ENCODE results near the gene CDIP1. TPM values are rescaled to one million over a fixed set of nuclear protein-coding genes. Genes with fewer than 3 reads are reported as not detected.
A peak's percentile ranks its signal among the peaks of the same experiment; 100 is the strongest.

The CDIP1 gene
- total RNA-seq, 1 donor from 2014 or later, result 7.4 TPM

- DNase-seq (ENCODE audit: low read depth), result no peak
- no peak overlapping the region for H3K4me3 ChIP-seq (ENCODE audit: low read depth, low read length)
- no peak for FAIRE-seq
Measured at GRCh38 chr16:4552541-4552940, 14.0 kb upstream of the CDIP1 start.

GRCh38 chr16:4550591-4550990 is 12.0 kb upstream of the CDIP1 start:
- no peak for FAIRE-seq
- no peak overlapping the region for H3K4me3 ChIP-seq (ENCODE audit: low read depth, low read length)
- no peak for DNase-seq (ENCODE audit: low read depth)
- no peaks in the 10 kb centered on the region for H3K36me3 ChIP-seq (ENCODE audit: control insufficient read depth, insufficient read depth, low read length)
- H3K27me3 ChIP-seq (ENCODE audit: control insufficient read depth, insufficient read depth, low read length), result peaks cover 2% of the 10 kb centered on the region
- TF ChIP-seq CTCF (IDR thresholded peaks at IDR 0.05; ENCODE audit: insufficient read depth, low read length, severe bottlenecking), result no peak

More at GRCh38 chr16:4552541-4552940, 14.0 kb upstream of the CDIP1 start:
- no peak for TF ChIP-seq CTCF (IDR thresholded peaks at IDR 0.05; ENCODE audit: insufficient read depth, low read length, severe bottlenecking)
- Histone ChIP-seq H3K27me3 (ENCODE audit: control insufficient read depth, insufficient read depth, low read length) (peaks cover 5% of the 10 kb centered on the region), H3K36me3 (ENCODE audit: control insufficient read depth, insufficient read depth, low read length) (no peaks in the 10 kb centered on the region)

- Histone ChIP-seq H3K36me3 (ENCODE audit: control insufficient read depth, insufficient read depth, low read length) (no peaks in the 10 kb centered on the region), H3K4me3 (ENCODE audit: low read depth, low read length) (no peak overlapping the region), H3K27me3 (ENCODE audit: control insufficient read depth, insufficient read depth, low read length) (no peaks in the 10 kb centered on the region)
- DNase-seq (ENCODE audit: low read depth), result no peak
- no peak for TF ChIP-seq CTCF (IDR thresholded peaks at IDR 0.05; ENCODE audit: insufficient read depth, low read length, severe bottlenecking)
- FAIRE-seq, result no peak
Measured at GRCh38 chr16:4548124-4548523, 9.6 kb upstream of the CDIP1 start.

GRCh38 chr16:4544473-4544872 is 5.9 kb upstream of the CDIP1 start:
- Histone ChIP-seq H3K36me3 (ENCODE audit: control insufficient read depth, insufficient read depth, low read length) (no peaks in the 10 kb centered on the region), H3K4me3 (ENCODE audit: low read depth, low read length) (no peak overlapping the region), H3K27me3 (ENCODE audit: control insufficient read depth, insufficient read depth, low read length) (no peaks in the 10 kb centered on the region)
- no peak for TF ChIP-seq CTCF (IDR thresholded peaks at IDR 0.05; ENCODE audit: insufficient read depth, low read length, severe bottlenecking)
- DNase-seq (ENCODE audit: low read depth), result no peak
- no peak for FAIRE-seq

GRCh38 chr16:4539716-4540284 is 1.2 kb upstream of the CDIP1 start:
- no peak for TF ChIP-seq CTCF (IDR thresholded peaks at IDR 0.05; ENCODE audit: insufficient read depth, low read length, severe bottlenecking)
- Histone ChIP-seq H3K27me3 (ENCODE audit: control insufficient read depth, insufficient read depth, low read length) (no peaks in the 10 kb centered on the region), H3K4me3 (ENCODE audit: low read depth, low read length) (no peak overlapping the region), H3K36me3 (ENCODE audit: control insufficient read depth, insufficient read depth, low read length) (no peaks in the 10 kb centered on the region)
- FAIRE-seq (peak; percentile 32), DNase-seq (ENCODE audit: low read depth) (no peak)
